Skin epidermis (tissue), 12 donors: ENCODE measurements around the gene NPHP4.
A peak's percentile ranks its signal among the peaks of the same experiment; 100 is the strongest.

Experiments used
- H3K27ac ChIP-seq, 21 experiments: fragments of 200-600 bp; sonication (generic) in 11 of 21; one replicate each; pipeline ENCODE4 v1.5.0; 2020; ENCODE audit warnings: mild to moderate bottlenecking in 3 of 21, inconsistent platforms in 2 of 21, moderate library complexity in 2 of 21
- H3K4me3 ChIP-seq, 7 experiments: fragments of 200-600 bp; sonication (generic) in 2 of 7; one replicate each; pipeline ENCODE4 v1.5.0; 2020; ENCODE audit warnings: inconsistent platforms in 2 of 7, mild to moderate bottlenecking in 2 of 7, moderate library complexity in 1 of 7

Gene NPHP4

DNA sequence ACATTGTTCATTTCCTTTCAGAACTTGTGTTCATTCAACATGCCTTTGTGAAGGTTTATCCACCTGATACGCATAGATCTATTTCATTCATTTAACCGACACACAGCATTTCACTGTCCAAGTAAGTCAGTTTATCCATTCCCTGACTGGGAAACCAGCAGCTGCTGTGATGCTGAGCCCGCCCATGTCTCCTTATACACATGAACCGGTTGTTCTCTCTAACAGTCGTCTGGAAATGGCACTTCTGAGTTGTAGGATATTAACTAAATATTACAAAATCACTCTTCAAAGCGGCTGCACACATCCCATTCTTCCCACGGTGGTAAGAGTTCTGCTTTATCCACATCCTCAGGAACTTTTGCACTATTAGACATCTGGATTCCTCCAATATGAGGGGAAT lies 71.1 kb downstream of the NPHP4 start:
- H3K27ac ChIP-seq: peak overlapping the region in 2 of 21 experiments; percentile 0 to 58
- H3K4me3 ChIP-seq: no peak overlapping the region

DNA sequence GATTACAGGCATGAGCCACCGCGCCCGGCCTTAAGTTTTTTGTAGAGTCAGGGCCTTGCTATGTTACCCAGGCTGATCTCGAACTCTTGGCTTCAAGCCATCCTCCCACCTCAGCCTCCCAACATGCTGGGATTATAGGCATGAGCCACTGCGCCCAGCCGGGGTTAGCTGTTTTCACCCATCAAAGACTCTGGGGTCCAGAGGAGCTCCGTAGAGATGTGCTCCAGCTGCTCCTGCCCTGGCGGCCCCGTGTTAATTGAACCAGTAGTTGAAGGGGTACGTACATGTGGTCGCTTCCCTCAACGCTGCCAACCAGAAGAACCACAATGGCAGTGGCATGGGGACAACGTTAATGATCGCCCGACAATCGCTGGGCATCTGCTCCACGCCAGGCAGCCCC lies 72.0 kb downstream of the NPHP4 start:
- no peak overlapping the region for H3K4me3 ChIP-seq
- H3K27ac ChIP-seq: peak overlapping the region in 2 of 21 experiments; percentile 16 to 58

DNA sequence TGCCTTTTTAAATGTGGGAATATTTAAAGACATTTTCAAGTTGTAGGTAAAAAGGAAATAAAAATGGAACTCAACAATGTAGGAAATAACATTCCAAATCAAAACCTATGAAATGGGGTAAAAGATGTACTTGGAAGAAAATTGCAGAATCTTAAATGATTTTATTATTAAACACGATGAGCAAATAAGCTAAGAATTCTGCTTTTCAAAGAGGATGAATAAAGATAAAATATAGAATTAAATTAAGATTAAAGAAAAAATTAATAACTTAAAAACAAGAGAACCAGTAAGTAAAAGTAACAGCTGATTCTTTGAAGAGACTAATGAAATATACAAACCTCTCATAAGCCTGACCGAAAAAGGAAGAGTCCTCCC lies 74.0 kb downstream of the NPHP4 start:
- H3K4me3 ChIP-seq: no peak overlapping the region
- H3K27ac ChIP-seq: no peak overlapping the region

DNA sequence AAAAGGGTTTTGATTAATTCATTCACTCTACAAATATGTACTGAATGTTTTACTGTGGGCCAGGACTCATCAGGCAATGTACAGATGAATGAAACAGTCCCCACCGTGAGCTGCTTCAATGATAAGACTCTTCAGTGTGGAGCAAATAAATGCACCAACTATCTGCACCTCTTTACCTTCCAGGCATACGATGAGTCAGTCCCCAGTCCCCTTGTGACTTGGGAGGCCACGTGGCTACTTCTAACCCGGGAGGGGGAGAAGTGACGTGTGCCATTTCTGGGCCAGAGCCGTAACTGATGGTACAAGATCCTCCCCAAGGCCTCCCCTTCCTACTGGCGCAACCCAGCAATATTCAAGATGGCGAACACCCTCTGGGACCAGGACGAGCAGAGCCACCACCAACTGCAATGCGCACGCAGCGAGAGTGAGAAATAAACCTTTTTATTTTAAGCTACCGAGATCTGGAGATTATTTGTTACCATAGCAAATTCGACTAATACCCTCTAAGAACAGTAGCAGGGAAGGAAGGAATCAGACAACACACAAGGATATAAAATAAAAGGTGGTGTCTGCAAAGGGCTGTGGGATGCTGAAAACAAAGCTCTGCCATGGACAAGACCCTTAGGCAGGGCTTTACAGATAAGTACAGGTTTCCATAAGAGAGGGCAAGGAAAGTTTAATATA lies 74.5 kb downstream of the NPHP4 start:
- no peak overlapping the region for H3K27ac ChIP-seq
- no peak overlapping the region for H3K4me3 ChIP-seq

DNA sequence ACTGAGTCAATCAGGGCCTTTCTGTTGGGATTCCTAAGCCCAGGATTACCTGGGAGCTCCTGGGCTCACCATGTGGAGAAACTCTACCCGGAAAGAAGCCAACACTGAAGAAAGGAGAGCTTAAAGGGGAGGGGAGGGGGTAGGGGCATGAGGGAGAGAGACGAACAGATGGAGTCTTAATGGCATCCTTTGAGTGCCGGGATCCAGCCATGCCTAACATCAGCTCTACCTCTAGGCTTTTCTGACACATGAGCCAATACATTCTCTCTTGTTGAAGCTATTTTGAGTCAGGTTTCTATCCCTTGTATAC lies 75.0 kb downstream of the NPHP4 start:
- H3K27ac ChIP-seq: no peak overlapping the region
- H3K4me3 ChIP-seq: no peak overlapping the region

DNA sequence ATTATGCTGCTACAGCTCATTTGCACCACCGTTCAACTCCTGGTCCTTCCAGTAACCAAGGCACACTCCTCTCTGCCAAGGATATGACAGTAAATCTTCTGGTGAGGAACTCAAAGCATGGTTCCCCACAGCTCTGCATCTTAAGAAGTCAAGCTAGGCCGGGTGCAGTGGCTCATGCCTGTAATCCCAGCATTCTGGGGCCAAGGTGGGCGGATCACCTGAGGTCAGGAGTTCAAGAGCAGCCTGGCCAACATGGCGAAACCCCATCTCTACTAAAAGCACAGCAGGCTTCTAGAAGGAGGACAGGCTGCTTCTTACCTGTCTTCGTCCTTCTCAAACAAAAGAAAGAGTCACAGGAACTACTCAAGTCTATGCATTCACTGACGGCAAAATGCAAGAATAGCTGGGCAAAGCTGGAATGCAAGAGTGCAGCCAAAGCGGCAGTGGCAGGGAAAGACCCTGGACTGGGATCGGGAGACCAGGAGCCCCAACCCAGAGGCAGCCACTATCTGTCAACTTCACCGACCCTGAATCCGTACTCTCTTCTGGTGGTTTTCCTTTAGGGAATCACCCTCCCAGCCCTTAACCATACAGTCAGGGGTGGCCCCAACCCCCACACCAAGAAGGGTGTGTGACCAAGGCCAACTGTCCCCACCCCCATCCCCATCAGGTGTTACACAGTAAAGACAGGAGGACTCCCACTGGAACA lies 75.5 kb downstream of the NPHP4 start:
- H3K27ac ChIP-seq: no peak overlapping the region
- no peak overlapping the region for H3K4me3 ChIP-seq

DNA sequence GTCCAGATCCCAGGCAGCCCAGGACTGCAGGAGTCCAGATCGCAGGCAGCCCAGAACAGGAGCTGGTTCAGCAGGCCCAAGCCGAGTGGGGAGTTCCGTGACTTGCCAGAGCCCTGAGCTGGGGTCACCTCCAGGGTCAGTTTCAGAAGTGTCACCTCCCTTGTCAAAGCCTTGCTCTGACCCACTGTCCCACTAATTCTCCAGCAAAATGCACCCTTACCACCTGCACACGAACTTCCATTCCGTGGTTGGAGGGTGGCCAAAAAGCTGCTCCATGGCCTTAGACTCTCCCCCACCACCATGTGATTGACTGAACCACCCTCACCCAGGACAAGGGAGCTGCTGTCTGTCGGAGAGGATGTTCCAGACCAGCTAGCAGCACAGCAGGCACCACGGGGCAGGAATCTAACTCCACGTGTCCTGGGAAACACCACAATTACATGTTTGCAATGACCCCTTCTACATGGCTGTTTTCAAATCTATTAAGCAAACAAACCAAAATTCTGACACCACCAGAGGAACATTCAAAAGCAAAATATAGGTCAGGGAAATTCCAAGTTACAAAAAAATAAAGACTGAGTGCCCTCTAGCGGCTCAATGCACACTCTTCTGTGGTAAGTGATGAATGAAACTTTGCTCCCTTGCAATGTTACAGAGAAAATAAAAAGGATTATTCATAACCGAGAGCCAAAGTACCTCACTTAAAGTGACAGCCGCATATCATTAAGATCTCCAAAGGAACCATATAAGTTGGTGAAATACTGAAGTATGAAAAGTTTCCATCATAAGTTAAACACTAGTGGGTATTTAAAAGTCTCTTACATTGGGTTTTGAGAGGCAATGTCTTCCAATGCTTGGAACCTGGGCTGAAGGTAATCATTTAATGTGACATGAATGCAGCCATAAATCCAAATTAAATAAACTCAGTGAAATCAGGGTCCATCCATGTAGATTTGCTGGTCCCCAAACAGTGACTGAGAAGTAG lies 76.3 kb downstream of the NPHP4 start:
- Histone ChIP-seq H3K27ac (peak overlapping the region in 4 of 21 experiments; percentile 33 to 55 (median 48)), H3K4me3 (no peak overlapping the region)

DNA sequence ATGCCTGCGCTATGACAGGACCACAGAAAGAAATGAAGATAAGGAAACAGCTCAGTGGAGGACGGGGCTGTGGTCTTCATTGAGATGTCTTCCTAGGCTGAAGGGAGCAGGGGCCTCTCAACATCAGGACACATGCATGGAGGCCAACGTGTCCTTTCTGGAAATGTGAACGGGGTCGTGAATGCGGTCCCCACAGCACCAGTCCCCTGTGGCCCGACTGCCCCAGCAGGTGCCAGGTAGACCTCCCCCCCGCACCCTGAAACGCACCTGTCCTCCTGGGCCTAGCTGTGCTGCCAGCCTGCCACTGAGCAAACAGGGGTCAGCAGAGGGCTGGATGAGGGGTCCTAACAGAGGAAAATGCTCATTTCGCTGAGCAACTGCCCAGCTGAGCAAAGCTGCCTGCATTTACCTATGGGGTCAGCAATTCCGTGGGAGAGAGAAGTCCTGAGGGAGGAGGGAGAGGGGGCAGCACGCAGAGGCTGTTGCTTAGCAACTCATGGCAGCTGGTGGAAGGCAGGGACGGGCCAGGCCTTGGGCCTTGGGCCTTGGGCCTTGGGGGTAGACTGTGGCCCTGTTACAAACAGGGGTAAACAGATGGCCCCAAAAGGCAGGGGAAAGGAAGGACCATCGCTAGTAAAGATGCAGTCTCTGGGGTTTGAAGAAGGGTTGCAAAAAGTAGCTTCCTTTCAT lies 77.4 kb downstream of the NPHP4 start:
- Histone ChIP-seq H3K4me3 (no peak overlapping the region), H3K27ac (peak overlapping the region in 2 of 21 experiments; percentile 33 to 55)

DNA sequence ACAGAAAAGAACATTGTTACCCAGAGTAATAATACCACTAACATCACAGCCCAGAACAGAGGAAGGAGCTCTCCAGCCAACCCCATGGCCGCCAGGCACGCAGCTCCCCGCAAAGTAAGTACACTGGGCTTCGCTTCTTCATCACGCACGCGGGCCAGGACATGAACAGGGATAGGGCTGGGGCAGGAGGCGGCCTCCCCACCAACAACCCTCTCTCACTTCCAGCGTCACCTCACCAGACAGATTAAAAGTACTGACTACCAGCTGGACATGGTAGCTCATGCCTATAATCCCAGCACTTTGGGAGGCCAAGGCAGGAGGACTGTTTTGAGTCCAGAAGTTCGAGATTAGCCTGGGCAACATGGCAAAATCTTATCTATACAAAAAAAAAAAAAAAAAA lies 78.3 kb downstream of the NPHP4 start:
- H3K27ac ChIP-seq: no peak overlapping the region
- no peak overlapping the region for H3K4me3 ChIP-seq

DNA sequence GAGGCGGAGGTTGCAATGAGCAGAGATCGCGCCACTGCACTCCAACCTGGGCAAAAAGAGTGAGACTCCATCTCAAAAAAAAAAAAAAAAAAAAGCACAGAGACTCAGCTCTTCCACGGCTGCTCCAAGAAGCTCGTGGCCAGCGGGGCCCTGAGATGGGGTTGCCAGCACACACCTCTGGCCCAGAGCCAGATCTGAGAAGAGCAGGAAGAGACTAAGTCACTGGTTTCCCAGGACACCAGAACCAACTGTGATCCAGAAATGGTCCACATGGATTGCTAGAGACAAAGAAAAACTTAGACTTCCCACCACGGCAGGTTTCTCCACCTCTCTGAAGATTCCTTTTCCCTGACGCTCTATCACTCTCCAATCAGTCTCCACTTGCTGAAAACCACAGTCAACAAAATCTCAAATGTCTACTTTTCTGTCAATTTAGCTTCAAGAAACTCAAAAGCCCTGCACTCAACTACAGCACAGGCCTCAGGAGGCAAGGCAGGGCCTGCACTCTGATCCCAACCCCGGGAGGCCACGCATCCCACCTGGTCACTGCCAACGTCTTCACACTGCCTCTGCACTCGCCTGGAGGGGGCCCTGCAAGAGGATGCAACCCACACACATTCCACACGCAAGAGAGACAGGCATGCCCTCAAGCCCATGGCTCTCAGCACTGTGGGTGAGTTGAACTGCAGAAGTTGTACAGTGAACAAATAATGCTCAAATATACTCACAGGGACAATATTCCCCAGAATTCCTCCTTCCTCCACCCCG lies 79.0 kb downstream of the NPHP4 start:
- Histone ChIP-seq H3K27ac (no peak overlapping the region), H3K4me3 (no peak overlapping the region)

DNA sequence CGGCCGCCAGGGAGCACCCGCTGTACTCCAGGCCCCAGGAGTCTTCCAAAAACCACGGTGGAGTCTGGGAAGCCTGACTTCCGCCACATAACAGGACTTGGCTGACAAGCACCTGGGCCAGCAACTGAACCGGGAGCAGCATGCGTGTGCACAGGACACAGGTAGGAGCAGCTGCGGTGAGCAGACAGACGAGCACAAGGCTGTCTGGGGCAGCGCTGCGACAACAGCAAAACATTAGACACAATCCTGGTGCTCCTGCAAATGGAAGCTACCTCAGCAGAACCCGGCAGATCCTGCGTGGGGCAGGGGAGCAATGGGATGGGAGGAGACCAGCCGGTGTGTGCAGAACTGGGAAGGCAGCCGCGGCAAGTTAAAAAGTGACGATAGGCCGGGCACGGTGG lies 80.4 kb downstream of the NPHP4 start:
- H3K4me3 ChIP-seq: no peak overlapping the region

DNA sequence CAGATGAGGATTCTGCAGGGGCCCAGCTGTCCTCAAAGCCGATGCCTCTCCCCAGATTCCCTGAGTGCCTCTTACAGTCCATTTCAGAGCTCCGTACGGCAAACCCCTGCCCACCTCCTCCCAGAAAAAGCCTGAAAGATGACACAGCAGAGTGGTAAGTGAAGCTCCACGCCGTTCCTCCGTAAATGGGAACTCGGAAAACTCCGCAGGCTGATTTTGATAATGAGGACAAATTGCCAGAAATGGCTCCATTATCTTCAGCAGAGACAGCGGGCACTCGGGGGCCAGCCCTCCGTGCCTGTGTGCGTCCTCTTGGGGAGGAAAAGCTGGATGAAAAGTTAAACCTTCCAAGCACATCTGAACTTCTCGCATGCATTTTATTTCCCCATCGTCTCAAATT lies 81.1 kb downstream of the NPHP4 start:
- Histone ChIP-seq H3K27ac (no peak overlapping the region), H3K4me3 (no peak overlapping the region)

More for the DNA sequence above, 80.4 kb downstream of the NPHP4 start:
- no peak overlapping the region for H3K27ac ChIP-seq

DNA sequence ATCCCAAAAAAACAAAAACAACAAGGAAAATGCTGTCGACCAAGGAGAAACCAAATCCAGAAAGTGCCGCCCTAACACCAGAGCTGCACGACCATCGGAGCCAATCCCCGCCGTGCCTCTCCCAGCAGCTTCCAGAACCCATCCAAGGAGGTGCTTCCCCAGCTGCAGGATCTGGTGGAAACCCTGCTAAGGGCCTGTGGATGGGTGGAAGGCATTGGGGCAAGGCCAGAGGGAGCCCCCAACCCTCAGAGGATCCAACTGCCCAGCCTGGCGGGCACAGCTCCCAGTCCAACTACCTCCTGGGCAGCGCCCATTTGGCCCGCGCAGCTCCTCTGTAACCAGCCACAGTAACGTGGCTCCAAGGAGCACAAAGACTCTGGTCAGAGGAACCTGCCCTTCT lies 81.6 kb downstream of the NPHP4 start:
- Histone ChIP-seq H3K27ac (no peak overlapping the region), H3K4me3 (no peak overlapping the region)

DNA sequence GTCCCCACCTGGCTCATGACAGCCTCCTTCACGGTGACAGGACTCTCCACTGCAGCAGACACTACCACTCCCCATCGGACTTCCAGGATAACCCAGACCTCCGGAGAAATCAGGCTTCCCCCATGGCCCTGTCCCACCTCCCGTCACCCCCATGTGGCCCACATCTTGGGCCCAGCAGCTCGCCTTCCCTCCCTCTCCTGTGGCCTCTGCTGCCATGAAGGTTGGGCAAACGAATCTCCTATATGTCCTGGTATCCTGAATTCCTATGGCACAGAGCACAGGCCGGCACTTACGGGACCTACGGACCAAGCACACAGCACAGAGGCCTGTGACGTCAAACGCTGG lies 82.0 kb downstream of the NPHP4 start:
- H3K4me3 ChIP-seq: no peak overlapping the region
- H3K27ac ChIP-seq: no peak overlapping the region

DNA sequence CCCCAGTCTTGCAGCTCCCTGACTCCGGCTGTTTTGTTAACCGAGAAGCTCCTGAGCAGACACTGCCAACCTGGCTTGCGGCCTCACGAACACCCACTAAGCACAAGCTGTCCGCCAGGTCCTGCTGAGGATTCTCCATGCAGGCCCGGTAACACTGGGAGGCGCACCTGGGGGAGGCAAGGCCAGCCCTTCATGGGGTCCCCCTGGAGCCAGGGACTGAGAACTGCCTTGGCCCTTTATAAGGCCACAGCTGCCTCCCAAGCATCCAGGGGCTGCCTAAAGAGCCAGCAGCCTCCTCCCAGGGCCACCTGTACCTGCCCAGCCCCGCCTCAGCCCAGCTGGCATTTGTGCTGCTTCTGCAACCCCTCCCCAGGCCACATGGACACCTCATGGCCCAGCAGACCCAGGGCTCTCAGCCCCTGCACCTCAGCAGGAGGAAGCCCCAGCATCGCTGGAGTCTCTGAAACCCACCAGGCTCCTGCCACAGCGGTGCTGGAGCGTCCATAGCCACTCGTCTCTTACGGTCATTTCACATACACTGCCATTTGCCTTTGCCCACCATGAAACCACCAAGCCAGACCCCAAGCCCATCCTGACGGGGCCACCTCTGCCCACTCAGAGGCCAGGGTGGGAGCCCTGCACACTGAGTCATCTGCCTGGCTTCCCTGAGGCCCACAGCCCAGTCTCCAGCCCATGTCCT lies 82.5 kb downstream of the NPHP4 start:
- H3K27ac ChIP-seq: no peak overlapping the region
- no peak overlapping the region for H3K4me3 ChIP-seq

DNA sequence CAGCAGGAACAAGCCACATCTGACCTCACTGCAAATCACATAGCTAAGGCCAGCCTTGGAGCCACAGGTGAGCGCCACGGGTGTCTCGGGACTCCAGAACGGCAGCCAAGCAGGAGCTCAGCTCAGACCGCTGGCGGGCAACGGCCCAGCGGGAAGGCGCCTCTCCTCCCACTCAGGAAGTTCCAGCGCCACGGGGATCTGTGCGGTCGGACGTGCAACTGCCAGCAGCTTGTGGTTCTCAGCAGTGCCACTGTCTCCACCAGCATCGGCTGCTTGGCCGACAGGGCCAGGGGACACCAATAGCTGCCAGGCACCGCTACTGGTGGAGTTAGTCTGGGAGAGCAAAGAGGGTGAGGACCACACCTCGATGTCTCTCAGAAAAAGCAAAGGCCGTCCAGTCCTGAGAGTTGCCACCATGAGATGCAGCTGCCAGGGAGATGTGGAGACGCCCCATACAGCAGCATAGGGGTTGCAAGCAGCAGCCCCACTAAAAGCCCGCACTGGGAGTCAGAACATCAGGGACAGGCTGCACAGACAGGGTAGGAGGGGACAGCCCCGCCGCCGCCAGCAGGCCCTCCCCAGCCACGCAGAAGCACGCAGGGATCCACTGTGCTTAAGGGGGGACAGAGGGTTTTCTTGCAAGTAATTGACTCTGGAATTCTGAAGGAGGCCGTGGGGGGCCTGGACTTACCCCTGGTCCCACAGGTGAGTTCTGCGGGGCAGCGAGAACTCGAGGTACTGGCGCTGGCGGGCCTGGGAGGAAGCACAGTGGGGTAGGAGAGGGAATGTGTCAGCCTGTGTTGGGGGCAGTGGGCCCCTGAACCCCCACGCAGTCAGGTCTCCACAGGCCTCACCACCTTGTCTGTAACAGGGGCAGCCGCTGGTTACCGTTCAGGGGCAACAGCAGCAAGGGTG lies 83.5 kb downstream of the NPHP4 start:
- Histone ChIP-seq H3K27ac (no peak overlapping the region), H3K4me3 (no peak overlapping the region)

DNA sequence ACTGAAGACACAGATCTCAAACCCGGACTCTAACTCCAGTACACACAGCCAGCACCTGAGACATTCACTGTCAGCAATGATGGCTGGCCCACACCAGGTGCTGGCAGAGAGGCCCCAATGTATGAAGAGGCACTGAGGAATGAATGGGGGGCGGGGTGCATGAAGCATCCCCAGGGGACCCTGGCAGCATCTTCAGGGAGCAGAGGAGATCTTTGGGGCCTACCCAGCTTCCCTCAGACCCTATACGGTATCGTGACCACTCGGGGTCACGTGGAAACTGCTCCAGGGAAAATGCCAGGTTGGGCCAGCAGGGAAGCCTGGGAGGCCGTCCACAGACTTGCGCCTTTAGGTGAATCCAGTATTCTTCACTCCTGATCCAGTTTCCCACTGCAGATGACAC lies 84.3 kb downstream of the NPHP4 start:
- H3K4me3 ChIP-seq: no peak overlapping the region
- H3K27ac ChIP-seq: no peak overlapping the region

DNA sequence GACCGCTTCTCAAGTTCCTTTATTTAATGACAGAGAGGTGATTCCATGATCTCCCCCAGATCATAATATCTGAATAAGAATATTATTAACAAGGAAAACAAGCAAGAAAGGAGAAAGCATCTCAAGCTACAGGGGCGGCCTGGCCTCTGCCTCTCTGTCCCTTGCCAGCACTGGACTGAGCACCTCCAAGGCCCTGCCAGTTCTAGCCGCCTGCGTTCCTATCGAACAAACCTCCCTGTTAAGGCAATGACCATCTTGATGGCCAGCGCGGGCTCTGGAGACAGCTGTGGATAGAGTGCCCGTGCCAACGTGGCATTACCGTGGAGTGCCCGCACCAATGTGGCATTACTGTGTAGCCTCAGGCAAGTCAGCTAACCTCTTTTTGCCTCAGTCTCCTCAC lies 84.8 kb downstream of the NPHP4 start:
- no peak overlapping the region for H3K27ac ChIP-seq

More for the DNA sequence above, 84.8 kb downstream of the NPHP4 start:
- H3K4me3 ChIP-seq: no peak overlapping the region
